GM10248 (cell line): ENCODE results near the gene XPNPEP3.
"Not testable (repeated sequence)": the region's sequence is repeated elsewhere in the genome, so short reads cannot be mapped to it uniquely, and the experiment has no call there.

Experiments
- CTCF ChIA-PET: fragments of 300-600 bp; sonication (Branson Sonifier 250); formaldehyde crosslinking; extraction: SDS; loops from one replicate; lab custom pipeline; 2021; ENCODE audit warnings: antibody characterized with exemption; lab: Yijun Ruan, JAX
- POLR2A ChIA-PET: fragments of 350-650 bp; sonication (Branson Sonifier 250); formaldehyde crosslinking; extraction: SDS; loops from one replicate; lab custom pipeline; 2020; ENCODE audit warnings: antibody characterized with exemption; lab: Yijun Ruan, JAX
- DNase-seq: peaks from one replicate; pipeline ENCODE4 v3.0.0; 2012; ENCODE audit errors: extremely low spot score
- TF ChIP-seq, protein P1 (sequence below): IDR thresholded peaks from 2 replicates; pipeline ENCODE4 v1.5.1; 2012; ENCODE audit warnings: mild to moderate bottlenecking, low read depth; ENCODE audit errors: extremely low read depth, missing control alignments, control extremely low read depth

XPNPEP3 gene

DNA sequence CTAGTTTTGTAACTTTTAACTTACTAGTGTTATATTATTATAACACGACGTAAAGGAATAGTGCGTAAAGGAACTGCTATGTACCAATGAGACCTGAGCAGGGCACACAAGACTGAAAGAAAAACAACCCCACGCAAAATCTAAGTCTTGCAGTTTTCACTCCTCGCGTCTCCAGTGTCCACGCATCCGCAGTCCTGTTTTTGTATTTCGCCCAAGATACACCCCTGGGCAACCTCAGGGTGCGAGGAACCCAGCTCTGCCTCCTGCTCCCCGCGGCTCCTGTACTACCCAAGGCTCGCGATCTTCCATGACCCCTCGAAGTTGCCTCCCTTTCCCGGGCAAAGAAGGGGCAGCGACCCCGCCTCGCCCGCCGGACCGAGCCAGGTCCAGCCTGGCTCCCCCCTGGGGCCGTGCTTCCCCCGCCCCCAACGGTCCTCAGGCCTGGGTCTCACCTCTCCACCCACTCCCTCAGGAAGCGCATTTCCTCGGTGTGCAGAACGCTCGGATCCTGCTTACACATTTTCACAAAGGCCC, 902 bp upstream of the XPNPEP3 start:
- ChIA-PET CTCF (interaction anchor here (1.4 to 4.2 kb wide), 4 partner anchors 12 to 38 kb away, joined by 4 to 24 read pairs (median 6); no protein-coding TSS in a partner anchor), POLR2A (interaction anchor here (0.5 to 1.3 kb wide), 5 partner anchors 343 to 945 kb away, joined by 3 to 5 read pairs (median 4); partner anchors contain the start of genes CCDC134 and TEF)
- peak; percentile 19 for DNase-seq
- TF ChIP-seq, protein P1, sequence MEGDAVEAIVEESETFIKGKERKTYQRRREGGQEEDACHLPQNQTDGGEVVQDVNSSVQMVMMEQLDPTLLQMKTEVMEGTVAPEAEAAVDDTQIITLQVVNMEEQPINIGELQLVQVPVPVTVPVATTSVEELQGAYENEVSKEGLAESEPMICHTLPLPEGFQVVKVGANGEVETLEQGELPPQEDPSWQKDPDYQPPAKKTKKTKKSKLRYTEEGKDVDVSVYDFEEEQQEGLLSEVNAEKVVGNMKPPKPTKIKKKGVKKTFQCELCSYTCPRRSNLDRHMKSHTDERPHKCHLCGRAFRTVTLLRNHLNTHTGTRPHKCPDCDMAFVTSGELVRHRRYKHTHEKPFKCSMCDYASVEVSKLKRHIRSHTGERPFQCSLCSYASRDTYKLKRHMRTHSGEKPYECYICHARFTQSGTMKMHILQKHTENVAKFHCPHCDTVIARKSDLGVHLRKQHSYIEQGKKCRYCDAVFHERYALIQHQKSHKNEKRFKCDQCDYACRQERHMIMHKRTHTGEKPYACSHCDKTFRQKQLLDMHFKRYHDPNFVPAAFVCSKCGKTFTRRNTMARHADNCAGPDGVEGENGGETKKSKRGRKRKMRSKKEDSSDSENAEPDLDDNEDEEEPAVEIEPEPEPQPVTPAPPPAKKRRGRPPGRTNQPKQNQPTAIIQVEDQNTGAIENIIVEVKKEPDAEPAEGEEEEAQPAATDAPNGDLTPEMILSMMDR = no peak

DNA sequence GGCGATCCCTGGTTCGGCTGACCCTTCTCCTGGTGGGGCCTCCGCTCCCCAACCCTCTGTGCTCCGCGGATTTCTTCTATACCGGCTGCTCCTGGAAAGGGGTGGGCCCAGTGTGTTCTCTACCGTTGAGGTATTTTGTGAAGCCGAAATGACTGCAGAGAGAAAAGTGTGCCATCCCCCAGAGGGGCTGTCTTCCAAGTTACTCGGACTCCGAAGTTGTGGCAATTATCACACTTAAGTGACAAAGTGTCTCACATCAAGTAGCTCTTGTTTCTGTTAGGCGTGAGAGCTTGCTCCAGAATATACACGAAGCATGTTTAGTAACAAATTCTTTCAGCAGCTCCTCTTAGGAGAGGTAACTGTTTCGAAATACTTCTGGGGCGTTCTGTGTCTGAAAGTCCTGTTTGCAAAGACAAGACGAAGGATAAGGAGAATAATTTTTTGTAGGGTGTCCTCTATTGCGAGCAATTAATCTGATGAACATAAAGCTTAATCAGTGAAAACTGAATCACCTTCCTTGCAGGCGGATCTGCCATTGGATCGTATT, 434 bp downstream of the XPNPEP3 start:
- no peak for DNase-seq
- POLR2A ChIA-PET = interaction anchor here (0.6 to 1.3 kb wide), 4 partner anchors 43 to 1767 kb away, joined by 3 to 4 read pairs (median 3); partner anchors contain the start of gene TEF
- CTCF ChIA-PET = interaction anchor here (0.9 to 4.2 kb wide), 9 partner anchors 11 to 380 kb away, joined by 3 to 24 read pairs (median 4); no protein-coding TSS in a partner anchor
- TF ChIP-seq, protein P1 = no peak

DNA sequence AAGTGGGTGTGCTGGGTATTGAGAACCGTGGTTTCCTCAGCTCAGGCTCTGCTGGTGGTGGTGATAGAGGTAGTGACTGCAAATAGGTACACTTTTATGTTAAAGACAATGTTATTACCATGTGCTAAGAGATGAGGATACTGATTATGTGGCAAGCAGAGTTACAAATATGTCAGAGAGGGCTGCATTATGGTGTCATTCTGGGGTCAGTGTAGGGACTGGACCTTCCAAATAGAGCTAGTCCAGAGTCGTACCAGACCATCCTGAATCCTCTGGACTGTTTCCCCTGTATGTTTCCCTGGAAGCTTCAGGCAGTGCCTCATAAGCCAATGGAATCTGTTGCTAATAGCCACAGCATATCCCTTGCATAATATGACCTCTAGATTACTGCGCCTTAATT, 5.1 kb downstream of the XPNPEP3 start, which contains the start of gene DNAJB7:
TSS of gene DNAJB7 (minus strand) at position 101 of the 400 bp plus-strand sequence. CDS start 119 bp downstream, outside the sequence.
- ChIA-PET POLR2A (no interaction called here), CTCF (interaction anchor here (2.3 kb wide), 1 partner anchor 60 kb away, joined by 5 read pairs; no protein-coding TSS in a partner anchor)
- TF ChIP-seq, protein P1 = no peak
- no peak for DNase-seq

DNA sequence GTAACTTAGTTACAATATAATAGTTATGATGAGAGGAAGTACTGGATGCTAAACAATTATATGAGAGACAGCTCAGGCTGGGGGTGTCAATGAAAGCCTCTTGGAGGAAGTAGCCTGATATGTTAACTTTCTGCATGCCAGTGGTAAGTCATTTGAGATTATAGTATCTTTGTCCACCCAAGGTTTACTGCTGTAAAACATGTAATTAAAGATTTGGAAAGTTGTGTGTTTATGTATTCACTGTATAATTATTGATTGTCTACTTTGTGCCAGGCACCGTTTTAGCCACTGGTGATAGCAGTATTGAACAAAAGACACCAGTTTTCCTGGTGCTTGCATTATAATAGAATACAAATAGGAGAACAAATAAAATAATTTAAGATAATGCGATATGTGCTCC, 5.6 kb downstream of the XPNPEP3 start:
- no peak for DNase-seq
- ChIA-PET POLR2A (no interaction called here), CTCF (interaction anchor here (2.3 kb wide), 1 partner anchor 60 kb away, joined by 5 read pairs; no protein-coding TSS in a partner anchor)
- TF ChIP-seq, protein P1 = no peak

DNA sequence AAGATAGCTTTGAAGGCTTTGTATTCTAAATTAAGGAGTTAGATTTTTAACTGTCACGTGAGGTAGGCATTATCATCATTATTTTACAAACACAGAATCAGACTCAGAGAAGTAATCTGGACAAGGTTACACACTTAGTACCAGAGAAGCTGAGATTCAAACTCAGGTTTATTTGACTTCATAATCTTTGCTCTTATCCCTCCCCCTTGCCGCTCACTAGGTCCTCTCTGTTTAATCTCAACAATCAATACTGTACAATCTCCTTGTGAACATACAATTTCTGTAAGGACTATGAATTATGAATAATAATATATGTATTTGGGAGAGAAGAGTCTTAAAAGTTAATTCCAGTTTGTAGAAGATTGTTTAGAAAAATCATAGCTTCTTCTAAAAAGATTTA, 10.2 kb downstream of the XPNPEP3 start:
- POLR2A ChIA-PET = interaction anchor here (0.6 kb wide), 1 partner anchor 81 kb away, joined by 5 read pairs; no protein-coding TSS in a partner anchor

DNA sequence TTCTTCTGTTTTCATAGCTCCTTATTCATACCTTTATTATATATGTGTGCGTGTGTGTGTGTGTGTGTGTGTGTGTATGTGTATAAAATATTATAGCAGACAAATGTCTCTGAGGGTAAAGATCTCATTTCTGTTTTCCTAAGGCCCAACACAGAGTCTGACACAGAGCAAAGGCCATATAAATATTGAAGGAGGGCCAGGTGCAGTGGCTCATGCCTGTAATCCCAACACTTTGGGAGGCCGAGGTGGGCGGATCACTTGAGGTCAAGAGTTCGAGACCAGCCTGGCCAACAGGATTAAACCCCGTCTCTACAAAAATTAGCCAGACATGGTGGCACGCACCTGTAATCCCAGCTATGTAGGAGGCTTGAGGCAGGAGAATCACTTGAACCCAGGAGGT, 11.4 kb downstream of the XPNPEP3 start:
- CTCF ChIA-PET = interaction anchor here (1.1 to 4.2 kb wide), 2 partner anchors 12 to 16 kb away, joined by 3 to 24 read pairs; partner anchors contain the start of genes ST13 and XPNPEP3
- POLR2A ChIA-PET, DNase-seq: not testable (repeated sequence)

More for the DNA sequence above, 10.2 kb downstream of the XPNPEP3 start:
- TF ChIP-seq, protein P1 = no peak
- CTCF ChIA-PET = interaction anchor here (1.0 to 4.2 kb wide), 6 partner anchors 11 to 46 kb away, joined by 3 to 24 read pairs (median 3); partner anchors contain the start of genes ST13 and XPNPEP3
- no peak for DNase-seq
